ENCODE measurements around the gene LZTR1.

Gene LZTR1

DNA sequence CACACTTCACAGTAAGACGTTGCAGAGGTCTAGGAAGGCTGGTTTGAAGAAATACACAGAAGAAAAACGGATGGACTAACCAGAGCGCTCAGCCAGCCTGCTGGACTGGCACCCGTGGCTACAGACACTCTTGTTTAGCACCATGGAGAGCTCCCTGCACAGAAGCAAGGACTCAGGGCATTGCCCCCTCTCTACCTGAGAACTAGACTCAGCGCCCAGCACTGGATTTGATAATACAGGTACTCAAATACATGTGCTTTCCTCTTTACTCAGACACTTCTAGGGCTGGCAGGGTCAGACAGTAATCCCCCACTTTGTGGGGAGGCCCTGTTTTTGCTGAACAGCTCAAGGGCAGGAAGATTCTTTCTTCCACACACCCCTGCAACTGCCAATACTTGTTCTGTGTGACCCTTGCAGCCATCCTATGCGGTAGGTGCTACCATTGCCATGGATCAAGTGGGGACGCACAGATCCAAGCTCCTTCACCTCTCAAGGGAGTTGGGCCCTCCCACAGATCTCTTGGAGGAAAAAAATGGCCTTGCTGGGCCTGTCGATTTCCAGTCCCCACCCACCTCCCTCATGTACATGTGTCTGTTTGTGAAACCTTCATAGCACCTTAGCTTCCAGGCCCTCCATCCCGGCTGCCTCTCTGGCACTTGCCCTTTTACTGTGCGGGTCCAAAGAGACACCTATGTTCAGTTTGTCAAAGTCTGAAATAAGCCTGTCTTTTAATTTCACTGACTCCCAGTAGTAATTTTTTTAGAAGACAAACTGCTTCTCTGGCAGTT, 27.7 kb downstream of the LZTR1 start:
- Histone ChIP-seq H3K4me3 (IDR thresholded peaks at IDR 0.05; ENCODE audit: insufficient read depth, low read depth, low read length) (no peak overlapping the region), H3K4me1 (ENCODE audit: low read depth, poor library complexity, severe bottlenecking) (no peaks in the 10 kb centered on the region), H3K36me3 (ENCODE audit: insufficient read depth) (no peaks in the 10 kb centered on the region), H3K79me2 (ENCODE audit: insufficient read depth, low read depth) (no peaks in the 10 kb centered on the region), H3K27ac (no peak overlapping the region), H3K9ac (no peak overlapping the region), H3K27me3 (ENCODE audit: insufficient read depth, low read depth) (peaks cover 18% of the 10 kb centered on the region), H2AFZ (ENCODE audit: low read depth) (no peak overlapping the region), H4K20me1 (ENCODE audit: insufficient read depth) (no peaks in the 10 kb centered on the region), H3K4me2 (no peak overlapping the region)
- TF ChIP-seq, protein P1, sequence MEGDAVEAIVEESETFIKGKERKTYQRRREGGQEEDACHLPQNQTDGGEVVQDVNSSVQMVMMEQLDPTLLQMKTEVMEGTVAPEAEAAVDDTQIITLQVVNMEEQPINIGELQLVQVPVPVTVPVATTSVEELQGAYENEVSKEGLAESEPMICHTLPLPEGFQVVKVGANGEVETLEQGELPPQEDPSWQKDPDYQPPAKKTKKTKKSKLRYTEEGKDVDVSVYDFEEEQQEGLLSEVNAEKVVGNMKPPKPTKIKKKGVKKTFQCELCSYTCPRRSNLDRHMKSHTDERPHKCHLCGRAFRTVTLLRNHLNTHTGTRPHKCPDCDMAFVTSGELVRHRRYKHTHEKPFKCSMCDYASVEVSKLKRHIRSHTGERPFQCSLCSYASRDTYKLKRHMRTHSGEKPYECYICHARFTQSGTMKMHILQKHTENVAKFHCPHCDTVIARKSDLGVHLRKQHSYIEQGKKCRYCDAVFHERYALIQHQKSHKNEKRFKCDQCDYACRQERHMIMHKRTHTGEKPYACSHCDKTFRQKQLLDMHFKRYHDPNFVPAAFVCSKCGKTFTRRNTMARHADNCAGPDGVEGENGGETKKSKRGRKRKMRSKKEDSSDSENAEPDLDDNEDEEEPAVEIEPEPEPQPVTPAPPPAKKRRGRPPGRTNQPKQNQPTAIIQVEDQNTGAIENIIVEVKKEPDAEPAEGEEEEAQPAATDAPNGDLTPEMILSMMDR (conservative IDR thresholded peaks at IDR 0.05; ENCODE audit: low read depth, low read length) = no peak

DNA sequence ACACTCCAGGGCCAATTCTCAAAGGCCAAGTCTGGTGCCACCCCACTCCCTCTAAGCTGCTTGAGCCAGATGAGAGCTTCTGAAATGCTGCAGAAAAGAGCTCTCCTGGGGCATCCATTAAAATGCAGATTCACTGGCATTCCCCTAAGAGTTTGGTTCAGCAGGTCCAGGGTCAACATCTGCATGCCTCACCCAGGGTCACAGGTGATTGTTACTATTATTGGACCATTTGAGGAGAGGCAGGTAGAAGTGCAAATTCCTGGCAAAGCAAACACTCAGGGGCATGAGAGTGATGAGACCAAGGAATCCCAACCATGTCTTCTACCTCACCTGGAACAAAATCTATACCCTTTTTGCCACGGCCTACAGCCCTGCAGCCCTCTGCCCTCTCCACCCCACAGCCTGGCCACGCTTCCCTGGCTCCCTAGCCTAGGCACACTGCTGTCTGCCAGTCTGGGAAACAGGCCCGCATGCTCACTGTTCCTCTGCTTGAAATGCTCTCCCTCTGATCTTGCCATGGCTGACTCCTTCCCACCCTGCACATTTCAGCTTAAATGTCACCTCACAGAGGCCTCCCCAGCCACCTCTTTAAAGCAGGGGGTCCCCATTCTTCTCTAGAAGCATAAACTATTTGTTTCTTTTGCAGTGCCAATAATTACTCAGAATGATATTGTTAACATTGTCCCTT, 28.5 kb downstream of the LZTR1 start:
- Histone ChIP-seq H3K4me3 (IDR thresholded peaks at IDR 0.05; ENCODE audit: insufficient read depth, low read depth, low read length) (no peak overlapping the region), H2AFZ (ENCODE audit: low read depth) (no peak overlapping the region), H3K27me3 (ENCODE audit: insufficient read depth, low read depth) (peaks cover 22% of the 10 kb centered on the region), H3K27ac (no peak overlapping the region), H4K20me1 (ENCODE audit: insufficient read depth) (no peaks in the 10 kb centered on the region), H3K4me1 (ENCODE audit: low read depth, poor library complexity, severe bottlenecking) (no peaks in the 10 kb centered on the region), H3K9ac (no peak overlapping the region), H3K4me2 (no peak overlapping the region), H3K36me3 (ENCODE audit: insufficient read depth) (no peaks in the 10 kb centered on the region), H3K79me2 (ENCODE audit: insufficient read depth, low read depth) (no peaks in the 10 kb centered on the region)
- TF ChIP-seq, protein P1 (conservative IDR thresholded peaks at IDR 0.05; ENCODE audit: low read depth, low read length) = no peak

DNA sequence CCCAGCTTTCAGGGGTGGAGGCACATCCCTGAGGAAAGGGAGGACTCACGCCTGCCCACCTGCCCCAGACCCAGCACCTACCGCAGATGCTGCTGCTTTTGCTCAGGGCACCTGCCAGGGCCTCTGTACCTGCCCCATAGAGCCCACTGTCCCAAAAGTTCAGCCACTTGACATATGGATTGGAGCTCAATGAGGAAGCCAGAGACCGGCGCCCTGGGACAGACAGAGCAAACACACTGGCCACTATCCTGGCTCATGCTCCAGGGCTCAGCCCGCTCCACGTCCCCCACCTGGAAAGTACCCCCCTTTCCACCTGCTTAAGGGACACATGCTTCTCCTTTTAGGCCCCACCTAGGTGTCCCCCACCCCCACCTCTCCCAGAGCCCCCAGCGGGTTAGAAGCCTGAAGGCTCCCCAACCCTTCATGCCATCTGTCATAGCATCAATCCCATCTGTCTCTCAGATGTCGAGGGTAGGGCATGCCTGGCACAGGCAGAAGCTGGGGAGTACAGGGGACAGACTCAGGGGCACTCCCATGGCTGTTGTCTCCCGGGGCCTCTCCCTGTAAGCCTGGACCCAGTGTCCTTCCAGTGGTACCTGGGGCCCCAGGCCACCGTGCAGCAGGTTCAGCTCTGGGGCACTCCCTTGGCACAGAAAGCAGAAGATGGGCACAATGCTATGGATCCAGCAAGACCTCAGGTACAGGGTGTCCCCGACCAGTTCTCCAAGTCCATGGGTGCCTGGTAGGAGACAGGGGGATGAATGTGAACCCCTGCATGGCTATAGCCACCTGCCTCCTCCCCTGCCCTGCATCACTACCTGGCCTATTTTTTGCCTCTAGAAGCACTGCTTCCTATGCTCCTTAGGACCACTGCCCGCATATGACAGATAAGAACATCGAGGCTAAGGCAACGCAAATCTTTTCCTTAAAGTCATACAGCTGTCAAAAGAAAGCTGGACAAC, 30.6 kb downstream of the LZTR1 start:
- H3K79me2 ChIP-seq (ENCODE audit: insufficient read depth, low read depth) = no peaks in the 10 kb centered on the region
- H3K4me1 ChIP-seq (ENCODE audit: low read depth, poor library complexity, severe bottlenecking) = no peaks in the 10 kb centered on the region
- H3K27ac ChIP-seq = no peak overlapping the region
- no peaks in the 10 kb centered on the region for H4K20me1 ChIP-seq (ENCODE audit: insufficient read depth)
- no peak overlapping the region for H3K4me3 ChIP-seq (IDR thresholded peaks at IDR 0.05; ENCODE audit: insufficient read depth, low read depth, low read length)
- TF ChIP-seq, protein P1 (conservative IDR thresholded peaks at IDR 0.05; ENCODE audit: low read depth, low read length) = no peak
- no peak overlapping the region for H2AFZ ChIP-seq (ENCODE audit: low read depth)
- no peak overlapping the region for H3K9ac ChIP-seq
- peaks cover 39% of the 10 kb centered on the region for H3K27me3 ChIP-seq (ENCODE audit: insufficient read depth, low read depth)
- no peaks in the 10 kb centered on the region for H3K36me3 ChIP-seq (ENCODE audit: insufficient read depth)
- H3K4me2 ChIP-seq = no peak overlapping the region

DNA sequence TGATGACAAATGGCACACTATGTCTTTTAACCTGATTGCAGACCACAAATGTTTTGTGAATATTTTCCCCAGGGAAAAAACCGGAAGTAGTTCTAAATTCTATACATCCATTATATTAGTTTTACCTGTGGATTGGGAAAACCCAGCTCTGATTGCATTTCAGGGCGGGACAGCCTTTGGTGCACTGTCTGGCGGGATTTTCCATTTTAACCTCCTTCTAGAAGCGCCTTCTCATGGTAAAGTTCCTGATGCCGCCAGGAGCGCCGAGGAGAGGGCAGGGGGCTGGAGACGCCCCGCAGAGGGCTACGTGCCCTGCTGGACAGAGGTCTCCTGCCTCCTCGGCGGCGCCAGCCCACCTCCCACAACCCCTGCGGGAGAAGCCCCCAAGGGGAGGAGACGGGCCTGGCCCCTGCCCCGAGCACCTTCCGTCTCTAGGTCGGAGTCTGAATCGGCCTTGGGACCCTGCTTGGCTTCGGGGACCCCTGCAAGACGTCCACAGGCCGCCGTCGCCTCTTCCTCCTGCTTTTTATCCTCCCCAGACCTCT, 31.6 kb downstream of the LZTR1 start:
- H3K36me3 ChIP-seq (ENCODE audit: insufficient read depth) = no peaks in the 10 kb centered on the region
- H3K9ac ChIP-seq = no peak overlapping the region
- no peaks in the 10 kb centered on the region for H3K4me1 ChIP-seq (ENCODE audit: low read depth, poor library complexity, severe bottlenecking)
- no peak overlapping the region for H3K27ac ChIP-seq
- H3K4me2 ChIP-seq = no peak overlapping the region
- no peaks in the 10 kb centered on the region for H4K20me1 ChIP-seq (ENCODE audit: insufficient read depth)
- peaks cover 44% of the 10 kb centered on the region for H3K27me3 ChIP-seq (ENCODE audit: insufficient read depth, low read depth)
- H2AFZ ChIP-seq (ENCODE audit: low read depth) = no peak overlapping the region
- no peaks in the 10 kb centered on the region for H3K79me2 ChIP-seq (ENCODE audit: insufficient read depth, low read depth)
- H3K4me3 ChIP-seq (IDR thresholded peaks at IDR 0.05; ENCODE audit: insufficient read depth, low read depth, low read length) = no peak overlapping the region
- TF ChIP-seq, protein P1 (conservative IDR thresholded peaks at IDR 0.05; ENCODE audit: low read depth, low read length) = no peak

All from KMS-11 (cell line).